Esophagus (tissue), 2 donors: ENCODE data around the gene TSPAN4. TPM values are rescaled to one million over a fixed set of nuclear protein-coding genes. Genes with fewer than 3 reads are reported as not detected.

Experiments
- H3K27ac ChIP-seq, 2 donors: one replicate each; pipeline ENCODE4 v1.5.1; 2013; ENCODE audit warnings: low read depth in 2 of 2, mild to moderate bottlenecking in 2 of 2, inconsistent platforms in 1 of 2, low read length in 1 of 2, moderate library complexity in 1 of 2
- H3K27me3 ChIP-seq, 2 donors: one replicate each; pipeline ENCODE4 v1.6.1; 2013; ENCODE audit warnings: low read length in 2 of 2, control low read depth in 1 of 2, mild to moderate bottlenecking in 1 of 2; ENCODE audit not compliant: insufficient read depth in 2 of 2, control insufficient read depth in 1 of 2
- H3K36me3 ChIP-seq, 2 donors: one replicate each; pipeline ENCODE4 v1.6.1; 2013; ENCODE audit warnings: low read length in 1 of 2; ENCODE audit not compliant: control insufficient read depth in 2 of 2, insufficient read depth in 2 of 2
- H3K4me1 ChIP-seq, 2 donors: one replicate each; pipeline ENCODE4 v1.6.1; 2013; ENCODE audit warnings: low read length in 1 of 2; ENCODE audit not compliant: control insufficient read depth in 2 of 2, insufficient read depth in 2 of 2
- H3K4me3 ChIP-seq, 2 donors: one replicate each; pipeline ENCODE4 v1.5.1; 2013; ENCODE audit warnings: low read length in 2 of 2, mild to moderate bottlenecking in 2 of 2, low read depth in 1 of 2, moderate library complexity in 1 of 2
- H3K9me3 ChIP-seq, 2 donors: one replicate each; pipeline ENCODE4 v1.6.1; 2013; ENCODE audit warnings: mild to moderate bottlenecking in 2 of 2, low read depth in 1 of 2, low read length in 1 of 2, moderate library complexity in 1 of 2; ENCODE audit not compliant: control insufficient read depth in 2 of 2, insufficient read depth in 1 of 2
- WGBS, 2 donors: extraction: QIAGEN DNeasy Blood & Tissue Kit; methylation state at CpG; one replicate each; pipeline ENCODE4 v1.1.7; 2013; 5-methylcytosine and 5-hydroxymethylcytosine counted together
- polyA plus RNA-seq, 2 donors: library from polyadenylated mRNA; stranded (reverse); fragments of 200-250 nt; gene quantifications; one replicate each; pipeline ENCODE4 v1.2.3, GENCODE V29; 2013
- donor health status: healthy with polysubstance abuse.
- donor health status: Bipolar disorder and iron deficiency.

TSPAN4 gene
- polyA plus RNA-seq, 2 donors, result 9.8 to 16.8 TPM

DNA sequence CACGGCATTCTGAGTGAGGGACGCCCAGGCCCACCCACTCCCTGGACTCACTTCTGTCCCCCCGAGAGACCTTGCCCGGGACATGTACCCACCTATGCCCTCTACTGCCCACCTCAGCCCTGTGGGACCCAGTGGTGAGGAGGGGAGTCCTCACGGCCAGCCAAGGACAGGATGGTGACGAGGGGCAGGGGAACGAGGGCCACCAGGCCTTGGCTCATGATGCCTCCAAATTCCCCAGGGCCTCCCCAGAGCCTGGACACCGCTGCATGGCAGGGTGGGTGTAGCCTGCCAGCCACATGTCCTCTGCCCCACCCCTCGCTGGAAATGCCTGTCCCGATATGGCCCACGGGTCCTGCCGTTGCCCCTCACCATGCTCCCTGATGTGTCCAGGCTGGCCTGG, 26.1 kb downstream of the TSPAN4 start:
- H3K36me3 ChIP-seq, result peaks cover 0 to 16% of the 10 kb centered on the region in 2 donors
- H3K9me3 ChIP-seq, result no peaks in the 10 kb centered on the region
- peaks cover 0 to 2% of the 10 kb centered on the region in 2 donors for H3K4me1 ChIP-seq
- H3K27me3 ChIP-seq, result no peaks in the 10 kb centered on the region
- no peak overlapping the region for H3K4me3 ChIP-seq
- 88 to 94% methylated on average over 12 of the region's 12 CpGs for WGBS, 2 donors
- no peak overlapping the region for H3K27ac ChIP-seq

DNA sequence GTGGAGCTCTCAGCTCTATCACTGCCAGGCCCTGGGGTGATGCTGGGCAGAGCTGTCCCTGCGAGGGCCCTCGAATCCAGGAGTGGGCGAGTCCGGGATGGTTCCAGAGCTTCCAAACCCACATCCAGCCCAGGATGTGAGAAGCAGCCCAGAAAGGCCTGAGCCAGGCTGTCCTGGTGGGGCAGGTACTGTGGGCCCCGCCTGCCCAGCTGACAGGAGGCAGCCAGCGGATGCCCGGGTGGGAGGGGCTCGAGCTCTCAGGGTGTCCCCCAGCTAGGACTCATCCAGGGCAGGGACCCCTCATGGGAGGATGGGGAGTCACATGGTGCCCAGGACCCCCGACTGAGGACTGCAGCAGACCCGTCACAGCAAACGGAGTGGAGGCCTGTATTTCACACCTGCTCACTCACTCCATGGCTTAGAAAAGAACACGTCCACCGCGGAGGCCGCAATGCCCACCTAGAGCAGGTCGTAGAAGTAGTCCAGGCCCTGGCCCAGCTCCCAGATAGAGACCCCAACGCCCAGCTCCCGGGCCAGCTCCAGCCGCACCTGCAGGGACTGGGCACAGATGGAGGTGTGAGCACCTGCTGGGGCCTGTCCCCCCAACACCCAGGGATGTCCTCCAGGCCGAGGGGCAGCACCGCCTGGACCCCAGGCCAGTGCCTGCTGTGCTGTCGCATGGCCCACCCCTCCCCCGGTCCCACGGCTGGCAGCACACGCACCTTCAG, 26.9 kb downstream of the TSPAN4 start:
- no peaks in the 10 kb centered on the region for H3K27me3 ChIP-seq
- no peak overlapping the region for H3K4me3 ChIP-seq
- 83 to 84% methylated on average over 25 of the region's 25 CpGs for WGBS, 2 donors
- peaks cover 0 to 2% of the 10 kb centered on the region in 2 donors for H3K4me1 ChIP-seq
- no peaks in the 10 kb centered on the region for H3K9me3 ChIP-seq
- H3K36me3 ChIP-seq, result peaks cover 0 to 16% of the 10 kb centered on the region in 2 donors
- H3K27ac ChIP-seq, result no peak overlapping the region

DNA sequence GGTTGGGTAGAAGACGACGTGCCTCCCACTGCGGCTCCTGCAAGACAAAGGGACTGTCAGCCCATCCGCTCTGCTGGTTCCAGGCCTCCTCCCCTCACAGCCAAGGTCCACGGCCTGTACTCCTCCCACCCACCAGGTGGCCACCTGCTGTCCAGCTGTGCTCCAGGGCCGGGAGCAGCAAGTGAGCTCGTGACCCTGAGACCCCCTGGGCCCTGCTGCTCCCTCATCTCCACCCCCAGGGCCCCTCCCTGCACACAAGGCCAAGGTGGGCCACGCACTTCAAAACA, 27.4 kb downstream of the TSPAN4 start:
- peaks cover 0 to 16% of the 10 kb centered on the region in 2 donors for H3K36me3 ChIP-seq
- no peaks in the 10 kb centered on the region for H3K9me3 ChIP-seq
- H3K4me3 ChIP-seq, result no peak overlapping the region
- no peak overlapping the region for H3K27ac ChIP-seq
- peaks cover 0 to 2% of the 10 kb centered on the region in 2 donors for H3K4me1 ChIP-seq
- WGBS, 2 donors, result 69 to 74% methylated on average over 8 of the region's 8 CpGs
- no peaks in the 10 kb centered on the region for H3K27me3 ChIP-seq

DNA sequence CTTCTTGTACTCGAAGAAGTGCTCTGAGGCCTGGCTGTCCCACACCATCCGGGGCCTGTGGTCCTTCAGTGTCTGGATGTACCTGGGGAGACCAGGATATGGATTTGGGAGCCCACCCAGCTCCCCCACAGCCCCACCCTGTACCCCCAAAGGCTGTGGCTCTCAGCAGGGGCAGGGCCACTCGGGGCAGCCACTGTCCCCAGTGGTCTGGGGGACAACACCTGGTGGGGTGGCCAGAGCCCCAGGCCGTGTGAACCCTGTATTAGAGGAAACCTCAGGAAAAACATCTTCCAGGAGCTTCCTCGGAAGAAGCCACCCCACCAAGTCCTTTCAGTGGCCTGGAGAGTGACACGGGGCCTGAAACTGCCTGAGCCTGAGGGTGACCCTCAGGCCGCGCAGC, 27.8 kb downstream of the TSPAN4 start:
- Histone ChIP-seq H3K27me3 (no peaks in the 10 kb centered on the region), H3K36me3 (peaks cover 0 to 16% of the 10 kb centered on the region in 2 donors), H3K9me3 (no peaks in the 10 kb centered on the region), H3K4me3 (no peak overlapping the region), H3K27ac (no peak overlapping the region), H3K4me1 (peaks cover 0 to 2% of the 10 kb centered on the region in 2 donors)
- WGBS, 2 donors, result 88 to 89% methylated on average over 8 of the region's 8 CpGs

DNA sequence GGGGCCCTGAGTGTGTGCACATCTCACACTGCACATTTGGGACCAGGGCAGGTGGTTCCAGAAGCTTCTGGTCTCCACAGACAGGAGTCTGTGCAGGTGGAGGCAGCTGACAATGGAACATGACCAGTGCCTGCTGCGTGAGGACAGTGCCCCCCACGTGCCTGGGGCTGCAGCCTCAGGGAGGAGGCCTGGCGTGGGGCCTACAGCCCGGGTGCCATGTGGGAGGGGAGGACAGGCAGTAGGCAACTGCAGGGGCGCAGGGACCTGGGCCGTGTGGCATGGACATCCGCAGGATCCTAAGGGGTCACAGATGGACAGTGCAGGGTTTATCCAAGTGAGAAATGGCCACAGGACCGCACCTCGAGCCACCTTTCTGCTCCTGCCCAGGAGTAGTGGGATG, 28.8 kb downstream of the TSPAN4 start:
- no peak overlapping the region for H3K27ac ChIP-seq
- peaks cover 0 to 2% of the 10 kb centered on the region in 2 donors for H3K4me1 ChIP-seq
- H3K4me3 ChIP-seq, result no peak overlapping the region
- no peaks in the 10 kb centered on the region for H3K9me3 ChIP-seq
- peaks cover 0 to 14% of the 10 kb centered on the region in 2 donors for H3K36me3 ChIP-seq
- WGBS, 2 donors, result 73 to 79% methylated on average over 9 of the region's 9 CpGs
- H3K27me3 ChIP-seq, result no peaks in the 10 kb centered on the region

GRCh38 chr11:872799-873198, 30.1 kb downstream of the TSPAN4 start:
- Histone ChIP-seq H3K9me3 (no peaks in the 10 kb centered on the region), H3K4me3 (no peak overlapping the region), H3K27me3 (no peaks in the 10 kb centered on the region), H3K36me3 (peaks cover 0 to 14% of the 10 kb centered on the region in 2 donors), H3K4me1 (peaks cover 0 to 2% of the 10 kb centered on the region in 2 donors), H3K27ac (no peak overlapping the region)
- WGBS, 2 donors, result 83 to 89% methylated on average over 9 of the region's 9 CpGs

- Histone ChIP-seq H3K4me1 (peaks cover 0 to 2% of the 10 kb centered on the region in 2 donors), H3K27me3 (no peaks in the 10 kb centered on the region)
- 70 to 75% methylated on average over 12 of the region's 12 CpGs for WGBS, 2 donors
These were observed 31.1 kb downstream of the TSPAN4 start for GRCh38 chr11:873706-874105.

GRCh38 chr11:875203-875602, 32.6 kb downstream of the TSPAN4 start:
- no peaks in the 10 kb centered on the region for H3K9me3 ChIP-seq
- no peak overlapping the region for H3K27ac ChIP-seq
- H3K4me1 ChIP-seq, result peaks cover 0 to 2% of the 10 kb centered on the region in 2 donors
- H3K4me3 ChIP-seq, result no peak overlapping the region
- WGBS, 2 donors, result 85 to 88% methylated on average over 16 of the region's 16 CpGs
- H3K27me3 ChIP-seq, result no peaks in the 10 kb centered on the region
- H3K36me3 ChIP-seq, result peaks cover 0 to 6% of the 10 kb centered on the region in 2 donors

More at GRCh38 chr11:873706-874105, 31.1 kb downstream of the TSPAN4 start:
- Histone ChIP-seq H3K27ac (no peak overlapping the region), H3K4me3 (no peak overlapping the region), H3K36me3 (peaks cover 0 to 10% of the 10 kb centered on the region in 2 donors), H3K9me3 (no peaks in the 10 kb centered on the region)

DNA sequence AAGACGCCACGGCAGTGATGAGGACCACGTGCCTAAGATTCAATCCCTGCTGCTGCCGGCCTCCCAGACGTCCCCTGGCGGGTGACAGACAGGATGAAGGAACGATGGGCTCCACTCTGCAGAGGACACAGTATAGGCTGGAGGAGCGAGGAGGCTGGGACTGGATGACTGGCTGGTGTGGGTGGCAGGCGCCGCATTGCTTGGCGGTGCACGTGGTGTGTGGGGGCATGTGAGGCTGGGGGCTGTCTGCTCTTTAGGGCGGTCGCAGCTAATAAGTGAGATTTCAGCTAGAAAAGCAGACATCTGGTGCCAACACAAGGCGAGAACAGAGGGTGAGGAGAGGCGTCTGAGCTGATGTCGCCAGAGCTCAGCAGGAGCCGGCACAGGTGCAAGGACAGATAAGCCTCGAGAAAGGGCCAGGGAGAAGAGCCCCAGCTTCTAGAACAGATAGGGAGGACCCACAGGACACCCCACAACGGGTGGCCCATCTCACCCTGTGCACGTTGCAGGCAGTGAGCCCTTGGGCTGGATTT, 33.2 kb downstream of the TSPAN4 start:
- Histone ChIP-seq H3K4me1 (peaks cover 0 to 2% of the 10 kb centered on the region in 2 donors), H3K4me3 (no peak overlapping the region), H3K36me3 (peaks cover 0 to 10% of the 10 kb centered on the region in 2 donors), H3K9me3 (no peaks in the 10 kb centered on the region), H3K27ac (no peak overlapping the region), H3K27me3 (no peaks in the 10 kb centered on the region)
- 84 to 91% methylated on average over 21 of the region's 21 CpGs for WGBS, 2 donors

DNA sequence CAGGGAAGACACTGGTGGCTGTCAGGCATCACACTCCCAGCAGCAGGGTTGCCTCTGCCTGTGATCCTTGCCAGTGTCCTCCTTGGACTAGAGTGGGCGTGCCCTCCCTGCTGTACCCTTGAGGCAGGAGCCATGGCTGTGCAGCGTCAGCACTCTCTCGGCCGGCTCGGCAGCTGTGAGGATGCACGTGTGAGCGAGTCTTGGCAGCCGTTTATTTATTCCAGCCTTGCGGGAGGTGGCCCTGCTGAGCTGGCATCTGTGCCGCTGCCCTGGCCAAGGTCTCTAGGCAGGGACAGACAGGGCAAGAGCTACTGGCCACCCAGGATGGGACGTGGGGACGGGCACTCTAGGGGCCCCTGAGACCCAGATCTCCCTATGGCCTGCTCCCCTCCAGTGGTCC, 33.9 kb downstream of the TSPAN4 start:
- H3K4me3 ChIP-seq, result no peak overlapping the region
- H3K27me3 ChIP-seq, result no peaks in the 10 kb centered on the region
- no peaks in the 10 kb centered on the region for H3K9me3 ChIP-seq
- H3K27ac ChIP-seq, result no peak overlapping the region
- WGBS, 2 donors, result 40 to 61% methylated on average over 12 of the region's 12 CpGs
- H3K36me3 ChIP-seq, result peaks cover 0 to 10% of the 10 kb centered on the region in 2 donors
- H3K4me1 ChIP-seq, result peaks cover 0 to 2% of the 10 kb centered on the region in 2 donors
